Measurements from ENCODE around the gene GOLGA3.
"Not testable (repeated sequence)": the region's sequence is repeated elsewhere in the genome, so short reads cannot be mapped to it uniquely, and the experiment has no call there.

The GOLGA3 gene

DNA sequence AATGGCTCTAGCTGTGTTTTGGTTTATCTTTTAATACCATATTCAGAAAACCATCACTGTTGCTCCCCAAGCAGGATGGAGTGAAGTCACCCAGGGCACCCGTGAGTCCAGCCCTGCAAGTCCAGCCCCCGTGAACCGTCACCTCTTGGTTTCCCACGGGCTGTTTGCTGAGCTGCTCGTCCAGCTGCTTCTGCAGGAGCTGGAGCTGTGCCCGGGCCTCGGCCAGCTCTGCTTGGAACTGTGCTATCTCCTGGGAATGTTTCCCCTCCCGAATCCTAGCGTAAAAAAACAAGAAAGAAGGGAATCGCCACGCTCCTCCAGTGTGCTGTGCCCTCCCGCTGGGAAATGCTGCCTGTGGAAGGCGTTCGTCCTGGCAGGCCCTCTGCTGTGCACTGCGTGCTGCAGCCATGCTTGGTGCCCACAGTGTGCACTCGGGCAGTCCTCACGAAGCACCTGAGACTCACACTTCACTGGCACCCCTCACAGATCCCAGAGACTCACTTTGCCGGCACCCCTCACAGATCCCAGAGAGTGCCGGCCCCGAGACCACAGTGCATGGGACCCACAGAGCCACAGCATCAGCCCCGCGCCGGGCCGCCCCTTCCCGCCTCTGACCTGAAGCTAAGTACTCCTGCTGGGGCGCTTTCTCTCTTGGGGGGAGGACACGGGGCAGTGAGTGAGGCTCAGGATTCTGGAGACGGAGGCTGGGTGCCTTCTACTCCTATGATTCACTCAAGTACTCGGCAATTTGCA is 51.7 kb downstream of the GOLGA3 start:
- no peak overlapping the region for H3K4me3 ChIP-seq (replicated peaks; ENCODE audit: low read depth, low read length)
- TF ChIP-seq, protein P1, sequence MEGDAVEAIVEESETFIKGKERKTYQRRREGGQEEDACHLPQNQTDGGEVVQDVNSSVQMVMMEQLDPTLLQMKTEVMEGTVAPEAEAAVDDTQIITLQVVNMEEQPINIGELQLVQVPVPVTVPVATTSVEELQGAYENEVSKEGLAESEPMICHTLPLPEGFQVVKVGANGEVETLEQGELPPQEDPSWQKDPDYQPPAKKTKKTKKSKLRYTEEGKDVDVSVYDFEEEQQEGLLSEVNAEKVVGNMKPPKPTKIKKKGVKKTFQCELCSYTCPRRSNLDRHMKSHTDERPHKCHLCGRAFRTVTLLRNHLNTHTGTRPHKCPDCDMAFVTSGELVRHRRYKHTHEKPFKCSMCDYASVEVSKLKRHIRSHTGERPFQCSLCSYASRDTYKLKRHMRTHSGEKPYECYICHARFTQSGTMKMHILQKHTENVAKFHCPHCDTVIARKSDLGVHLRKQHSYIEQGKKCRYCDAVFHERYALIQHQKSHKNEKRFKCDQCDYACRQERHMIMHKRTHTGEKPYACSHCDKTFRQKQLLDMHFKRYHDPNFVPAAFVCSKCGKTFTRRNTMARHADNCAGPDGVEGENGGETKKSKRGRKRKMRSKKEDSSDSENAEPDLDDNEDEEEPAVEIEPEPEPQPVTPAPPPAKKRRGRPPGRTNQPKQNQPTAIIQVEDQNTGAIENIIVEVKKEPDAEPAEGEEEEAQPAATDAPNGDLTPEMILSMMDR (IDR thresholded peaks at IDR 0.05; ENCODE audit: low read length, missing control alignments), result no peak
- DNase-seq (ENCODE audit: low read depth), result peak; percentile 72

DNA sequence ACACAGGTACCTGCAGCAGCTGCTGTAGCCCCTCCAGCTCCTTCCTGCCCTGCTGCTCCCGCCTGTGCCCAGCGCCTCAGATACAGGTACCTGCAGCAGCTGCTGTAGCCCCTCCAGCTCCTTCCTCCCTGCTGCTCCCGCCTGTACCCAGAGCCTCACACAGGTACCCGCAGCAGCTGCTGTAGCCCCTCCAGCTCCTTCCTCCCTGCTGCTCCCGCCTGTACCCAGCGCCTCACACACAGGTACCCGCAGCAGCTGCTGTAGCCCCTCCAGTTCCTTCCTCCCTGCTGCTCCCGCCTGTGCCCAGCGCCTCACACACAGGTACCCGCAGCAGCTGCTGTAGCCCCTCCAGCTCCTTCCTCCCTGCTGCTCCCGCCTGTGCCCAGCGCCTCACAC is 52.4 kb downstream of the GOLGA3 start:
- DNase-seq (ENCODE audit: low read depth); H3K4me3 ChIP-seq (replicated peaks; ENCODE audit: low read depth, low read length): not testable (repeated sequence)

DNA sequence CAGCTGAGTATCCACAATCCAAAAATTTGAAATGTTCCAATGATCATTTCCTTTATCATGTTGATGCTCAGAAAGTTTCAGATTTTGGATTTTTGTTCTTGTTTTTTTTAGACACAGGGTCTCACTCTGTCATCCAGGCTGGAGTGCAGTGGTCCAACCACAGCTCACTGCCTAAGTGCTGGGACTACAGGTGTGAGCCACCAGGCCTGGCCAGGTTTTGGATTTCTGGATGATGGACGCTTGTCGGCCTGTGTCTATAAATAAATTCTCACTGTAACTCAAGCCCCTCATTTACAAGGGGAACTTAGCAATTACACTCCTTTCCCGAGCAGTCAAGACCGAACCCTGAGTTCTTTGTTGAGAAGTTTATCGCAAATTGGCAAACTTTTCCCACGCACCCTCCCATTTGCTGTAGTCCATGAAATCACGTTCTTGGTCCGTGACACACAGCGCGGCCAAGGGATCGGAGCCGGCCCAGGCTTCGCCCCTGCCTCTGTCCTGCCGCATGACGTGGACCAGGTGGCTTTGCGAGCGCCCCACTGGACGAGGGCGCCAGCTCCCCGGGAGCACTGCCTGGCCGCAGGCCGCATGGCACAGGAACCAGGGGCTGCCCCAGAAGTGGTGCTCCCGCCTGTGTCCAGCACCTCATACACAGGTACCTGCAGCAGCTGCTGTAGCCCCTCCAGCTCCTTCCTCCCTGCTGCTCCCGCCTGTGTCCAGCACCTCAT is 53.0 kb downstream of the GOLGA3 start:
- H3K4me3 ChIP-seq (replicated peaks; ENCODE audit: low read depth, low read length), result no peak overlapping the region
- no peak for DNase-seq (ENCODE audit: low read depth)
- TF ChIP-seq, protein P1 (IDR thresholded peaks at IDR 0.05; ENCODE audit: low read length, missing control alignments), result no peak

DNA sequence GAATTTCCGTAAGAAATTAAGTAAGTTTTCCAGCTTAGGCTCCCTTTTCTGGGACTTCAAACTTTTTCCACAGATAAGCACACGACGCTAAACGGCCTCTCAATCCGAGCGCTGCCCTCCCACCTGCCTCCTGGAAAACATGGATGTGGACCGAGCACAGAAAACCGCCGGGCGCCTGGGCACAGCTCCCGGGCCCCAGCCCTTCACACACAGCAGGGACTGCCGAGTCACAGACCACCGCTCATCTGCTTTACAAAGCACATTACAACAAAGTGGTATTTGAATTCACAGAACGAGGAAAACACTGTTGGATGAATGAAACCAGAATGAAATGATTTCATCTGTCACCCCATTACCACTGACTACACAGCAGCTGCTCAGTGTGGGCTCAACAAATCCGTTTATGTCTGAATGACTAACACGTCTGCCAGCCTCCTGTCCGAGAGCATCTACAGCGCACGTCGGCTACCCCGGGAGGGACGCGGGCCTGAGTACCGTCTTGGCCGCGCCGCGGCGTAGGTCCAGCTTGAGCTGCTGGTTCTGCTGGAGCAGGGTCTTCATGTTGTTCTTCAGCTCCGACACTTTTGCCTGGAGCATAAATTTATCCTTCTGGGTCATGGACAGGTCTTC is 53.9 kb downstream of the GOLGA3 start:
- TF ChIP-seq, protein P1 (IDR thresholded peaks at IDR 0.05; ENCODE audit: low read length, missing control alignments), result no peak
- no peak overlapping the region for H3K4me3 ChIP-seq (replicated peaks; ENCODE audit: low read depth, low read length)
- no peak for DNase-seq (ENCODE audit: low read depth)

DNA sequence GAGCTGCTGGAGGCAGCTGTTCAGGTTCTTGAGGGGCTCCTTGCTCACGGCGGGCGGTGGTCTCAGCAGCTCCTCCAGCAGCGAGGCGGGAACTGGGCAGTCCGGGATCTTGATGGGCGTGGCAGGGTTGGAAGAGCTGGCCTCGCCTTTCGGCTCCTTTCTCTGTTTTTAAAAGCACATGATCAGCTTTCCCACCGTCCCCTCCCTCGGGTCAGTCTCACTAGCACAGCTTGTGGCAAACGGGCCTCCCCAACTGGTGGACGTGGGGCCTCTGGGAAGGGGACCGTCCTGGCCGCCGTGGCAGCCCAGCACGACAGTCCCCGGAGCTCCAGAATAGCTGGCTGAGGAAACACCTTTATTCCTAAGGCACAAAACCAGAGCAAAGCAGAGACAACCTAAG is 54.5 kb downstream of the GOLGA3 start:
- no peak overlapping the region for H3K4me3 ChIP-seq (replicated peaks; ENCODE audit: low read depth, low read length)
- DNase-seq (ENCODE audit: low read depth), result no peak
- TF ChIP-seq, protein P1 (IDR thresholded peaks at IDR 0.05; ENCODE audit: low read length, missing control alignments), result no peak

DNA sequence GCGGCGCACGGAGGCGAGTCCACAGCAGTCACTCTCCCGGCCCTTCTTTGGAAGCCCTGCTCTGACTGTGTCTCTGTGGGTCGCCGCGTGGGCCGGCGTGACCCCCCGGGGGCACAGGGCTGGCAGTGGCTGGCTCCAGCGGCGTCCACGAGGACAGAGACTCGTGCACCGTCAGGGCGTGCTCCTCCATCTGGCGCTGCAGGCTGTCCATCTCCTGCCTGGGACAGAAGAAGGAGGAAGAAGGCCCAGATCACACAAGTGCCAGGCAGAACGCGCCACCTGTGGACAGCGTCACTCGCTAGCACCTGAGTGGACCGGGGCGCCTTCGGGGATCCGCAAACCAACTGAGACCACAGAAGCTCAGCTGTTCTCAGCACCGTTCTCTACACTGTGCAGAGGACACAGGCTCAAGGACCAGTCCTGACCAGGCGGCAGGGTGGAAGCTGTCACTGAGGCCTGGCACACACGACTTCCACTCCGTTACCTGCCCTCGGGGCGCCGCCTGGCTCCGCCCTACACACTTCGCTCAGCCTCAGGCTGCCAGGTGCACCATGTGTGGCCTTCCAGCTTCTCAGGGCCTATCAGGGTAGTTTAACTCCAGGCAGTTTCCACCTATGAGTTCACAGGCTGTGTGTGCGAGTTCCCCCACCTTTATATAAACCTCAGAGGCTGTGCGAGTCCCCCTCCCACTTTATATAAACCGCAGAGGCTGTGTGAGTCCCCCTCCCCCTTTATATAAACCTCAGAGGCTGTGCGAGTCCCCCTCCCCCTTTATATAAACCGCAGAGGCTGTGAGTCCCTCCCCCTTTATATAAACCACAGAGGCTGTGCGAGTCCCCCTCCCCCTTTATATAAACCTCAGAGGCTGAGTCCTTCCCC is 55.4 kb downstream of the GOLGA3 start:
- TF ChIP-seq, protein P1 (IDR thresholded peaks at IDR 0.05; ENCODE audit: low read length, missing control alignments), result no peak
- H3K4me3 ChIP-seq (replicated peaks; ENCODE audit: low read depth, low read length), result no peak overlapping the region
- no peak for DNase-seq (ENCODE audit: low read depth)

Data from fibroblast of pulmonary artery (primary cell).